Kidney epithelial cell (primary cell): ENCODE results near the gene OR8B12. TPM values are rescaled to one million over a fixed set of nuclear protein-coding genes. Genes with fewer than 3 reads are reported as not detected.

Experiments
- DNase-seq: peaks from one replicate; pipeline ENCODE4 v3.0.0-alpha.2; 2010; ENCODE audit warnings: low read depth
- H3K27me3 ChIP-seq: 2 replicates; pipeline ENCODE4 v1.6.0; 2011; ENCODE audit warnings: low read length; ENCODE audit not compliant: control insufficient read depth, insufficient read depth
- H3K36me3 ChIP-seq: 2 replicates; pipeline ENCODE4 v1.5.1; 2011; ENCODE audit warnings: low read length; ENCODE audit not compliant: control insufficient read depth, insufficient read depth
- H3K4me3 ChIP-seq: 2 replicates; pipeline ENCODE4 v1.5.1; 2011; ENCODE audit warnings: low read depth, mild to moderate bottlenecking, control low read depth, low read length
- CTCF ChIP-seq: IDR thresholded peaks from 2 replicates; pipeline ENCODE4 v1.5.1; 2011; ENCODE audit warnings: mild to moderate bottlenecking, moderate library complexity, low read length, control low read depth, inconsistent platforms; ENCODE audit not compliant: insufficient read depth, poor library complexity, severe bottlenecking
- total RNA-seq: library from RNA; depleted of rRNA; stranded (reverse); fragments of >200 nt; gene quantifications from 2 replicates; pipeline ENCODE4 v1.2.3, GENCODE V29; 2015

OR8B12 gene
- total RNA-seq, 1 donor from 2014 or later = not detected

GRCh38 chr11:124569697-124570096, 26.2 kb upstream of the OR8B12 start, which contains the start of gene OR8A1:
OR8A1 (plus strand) TSS chr11:124569997; CDS start chr11:124570120, 123 bp downstream.
- H3K4me3 ChIP-seq = no peak within 1 kb of the TSS
- TF ChIP-seq CTCF = no peak
- DNase-seq = no peak
- H3K36me3 ChIP-seq = no peaks in the 10 kb centered on the region
- H3K27me3 ChIP-seq = no peaks in the 10 kb centered on the region

DNA sequence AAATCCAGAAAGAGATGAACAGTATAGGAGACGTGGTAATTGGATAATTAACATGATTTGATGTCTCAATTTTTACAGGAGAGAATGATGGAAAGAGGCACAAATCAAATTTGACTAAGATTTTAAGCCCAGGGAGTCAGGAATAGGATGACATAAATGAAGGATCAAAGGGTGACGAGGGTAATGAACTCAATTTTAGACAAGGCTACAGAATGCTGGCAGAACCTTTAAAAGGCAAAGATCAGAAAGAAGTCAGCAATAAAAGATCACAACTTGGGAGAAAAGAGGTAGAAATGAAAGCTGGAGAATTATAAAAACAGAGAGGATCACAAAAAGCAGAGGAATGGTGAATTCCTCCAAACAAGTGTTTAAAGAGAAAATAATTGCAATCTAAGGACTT, 13.4 kb upstream of the OR8B12 start:
- no peak overlapping the region for H3K4me3 ChIP-seq
- DNase-seq = no peak
- no peaks in the 10 kb centered on the region for H3K27me3 ChIP-seq
- no peak for TF ChIP-seq CTCF
- no peaks in the 10 kb centered on the region for H3K36me3 ChIP-seq

DNA sequence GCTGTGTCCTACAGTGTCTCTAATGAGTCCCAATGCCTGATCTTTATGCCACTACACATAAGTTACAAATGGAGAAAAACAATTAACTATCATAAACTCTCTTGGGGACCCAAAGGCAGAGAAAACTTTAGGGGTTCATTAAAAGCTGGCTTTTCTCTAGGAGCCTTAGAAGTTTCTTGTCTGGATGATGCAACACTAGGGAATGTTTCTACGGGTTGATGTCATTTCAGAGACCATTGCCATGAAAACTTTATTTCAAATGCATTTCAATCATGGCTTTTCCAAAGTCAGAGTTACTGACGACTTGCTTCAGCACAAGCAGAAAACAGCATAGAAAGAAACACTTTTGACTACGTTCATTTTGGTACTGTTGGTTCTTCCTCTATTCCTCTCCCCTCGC, 8.5 kb upstream of the OR8B12 start:
- no peak for DNase-seq
- TF ChIP-seq CTCF = no peak
- H3K36me3 ChIP-seq = no peaks in the 10 kb centered on the region
- no peak overlapping the region for H3K4me3 ChIP-seq
- H3K27me3 ChIP-seq = no peaks in the 10 kb centered on the region

DNA sequence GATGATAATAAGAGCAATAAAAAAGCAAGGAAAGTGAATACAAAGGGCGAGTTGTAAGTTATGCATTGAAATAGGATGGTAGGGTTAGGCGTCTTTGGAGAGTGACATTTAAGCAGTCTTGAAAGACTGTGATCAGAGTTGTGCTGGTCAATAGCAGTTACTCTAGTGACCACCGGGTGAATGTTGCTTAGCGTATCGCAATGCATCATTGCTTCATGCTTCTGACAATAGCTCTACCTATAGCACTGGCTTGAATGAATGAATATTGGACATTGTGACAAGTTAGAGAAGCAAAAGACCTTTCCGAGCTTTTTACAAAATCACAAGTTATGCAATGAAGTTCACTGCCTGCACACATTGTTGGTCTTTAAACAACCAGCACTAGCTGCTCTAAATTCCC, 7.7 kb upstream of the OR8B12 start:
- DNase-seq = no peak
- Histone ChIP-seq H3K36me3 (no peaks in the 10 kb centered on the region), H3K27me3 (no peaks in the 10 kb centered on the region), H3K4me3 (no peak overlapping the region)
- TF ChIP-seq CTCF = no peak

DNA sequence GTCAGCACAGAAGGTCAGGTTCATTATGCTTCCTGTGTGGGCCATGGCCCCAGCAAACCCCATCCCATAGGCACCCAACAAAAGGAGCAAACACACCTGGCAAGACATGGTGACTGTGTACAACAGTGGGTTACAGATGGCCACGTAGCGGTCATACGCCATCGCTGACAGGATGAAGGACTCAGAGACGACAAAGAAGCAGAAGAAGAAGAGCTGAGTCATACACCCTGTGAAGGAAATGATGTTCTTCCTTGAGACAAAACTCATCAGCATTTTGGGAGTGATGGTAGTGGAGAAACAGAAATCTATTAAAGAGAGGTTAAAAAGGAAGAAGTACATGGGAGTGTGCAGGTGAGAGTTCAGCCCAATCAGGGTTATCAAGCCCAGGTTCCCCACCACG, 309 bp downstream of the OR8B12 start:
- H3K4me3 ChIP-seq = no peak overlapping the region
- no peak for TF ChIP-seq CTCF
- no peaks in the 10 kb centered on the region for H3K36me3 ChIP-seq
- no peak for DNase-seq
- peaks cover 2% of the 10 kb centered on the region for H3K27me3 ChIP-seq

GRCh38 chr11:124541204-124541603, 2.2 kb downstream of the OR8B12 start:
- Histone ChIP-seq H3K4me3 (no peak overlapping the region), H3K27me3 (peaks cover 2% of the 10 kb centered on the region), H3K36me3 (no peaks in the 10 kb centered on the region)
- no peak for DNase-seq
- TF ChIP-seq CTCF = no peak
